Measurements from ENCODE around the gene NONO.
"Not testable (repeated sequence)": the region's sequence is repeated elsewhere in the genome, so short reads cannot be mapped to it uniquely, and the experiment has no call there.

The NONO gene

DNA sequence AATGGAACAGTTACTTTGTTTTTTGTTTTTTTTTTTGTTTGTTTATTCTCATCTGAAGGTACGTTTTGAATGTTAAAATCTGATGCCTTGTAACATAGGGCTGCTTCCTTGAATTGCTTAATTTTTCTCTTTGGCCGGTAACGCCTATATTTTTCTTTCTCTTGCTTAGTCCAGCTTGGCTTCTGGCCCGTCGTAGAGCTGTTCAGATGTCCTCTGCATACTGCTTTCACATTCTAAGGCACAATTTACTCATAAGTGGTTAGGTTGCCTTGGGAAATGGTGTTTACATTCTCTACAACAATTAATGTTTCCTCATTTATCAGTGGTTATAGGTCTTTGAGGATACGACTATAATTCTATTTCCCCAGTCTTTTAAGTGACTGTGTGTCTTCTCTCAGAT lies 7.9 kb downstream of the NONO start:
- no peak for DNase-seq

DNA sequence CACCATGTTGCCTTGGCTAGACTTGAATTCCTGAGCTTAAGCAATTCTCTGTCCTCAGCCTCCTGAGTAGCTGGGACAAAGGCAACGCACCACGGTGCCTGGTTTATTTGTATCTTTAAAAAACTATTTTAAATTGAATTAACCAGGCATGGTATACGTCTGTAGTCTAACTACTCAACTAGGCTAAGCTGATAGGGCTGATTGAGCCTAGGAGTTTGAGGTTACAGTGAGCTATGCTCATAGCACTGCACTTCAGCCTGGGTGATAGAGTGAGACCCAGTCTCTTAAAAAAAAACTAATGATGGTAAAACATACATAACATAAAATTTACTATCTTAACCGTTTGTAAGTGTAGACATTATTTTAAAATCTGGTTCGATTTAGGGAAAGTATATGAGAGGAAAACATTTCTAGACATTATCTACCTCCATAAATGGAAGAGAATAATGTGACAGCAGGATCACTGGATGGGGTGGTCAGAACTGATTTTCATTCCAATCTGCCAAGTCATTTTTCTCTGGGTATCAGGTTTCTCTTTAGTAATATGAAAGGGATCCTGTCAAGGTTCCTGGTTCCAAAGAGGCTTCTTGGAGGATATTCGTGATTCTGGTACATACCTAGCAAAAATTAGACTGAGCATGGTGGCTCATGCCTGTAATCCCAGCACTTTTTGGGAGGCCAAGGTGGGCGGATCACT lies 9.4 kb downstream of the NONO start:
- DNase-seq = no peak

DNA sequence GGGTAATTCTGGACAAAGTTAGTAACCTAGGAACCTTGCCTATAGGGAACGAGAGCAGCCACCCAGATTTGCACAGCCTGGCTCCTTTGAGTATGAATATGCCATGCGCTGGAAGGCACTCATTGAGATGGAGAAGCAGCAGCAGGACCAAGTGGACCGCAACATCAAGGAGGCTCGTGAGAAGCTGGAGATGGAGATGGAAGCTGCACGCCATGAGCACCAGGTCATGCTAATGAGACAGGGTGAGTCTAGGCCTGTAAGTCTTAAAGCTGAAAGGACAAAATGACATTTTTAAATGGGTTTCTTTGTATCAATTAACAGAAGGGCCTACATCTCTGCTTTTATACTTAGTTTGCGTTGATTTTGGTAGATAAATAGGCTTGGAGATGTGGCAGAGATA lies 13.4 kb downstream of the NONO start:
- DNase-seq = no peak

- no peak for DNase-seq
Observed at GRCh38 chrX:71298119-71298518, 14.7 kb downstream of the NONO start.

DNA sequence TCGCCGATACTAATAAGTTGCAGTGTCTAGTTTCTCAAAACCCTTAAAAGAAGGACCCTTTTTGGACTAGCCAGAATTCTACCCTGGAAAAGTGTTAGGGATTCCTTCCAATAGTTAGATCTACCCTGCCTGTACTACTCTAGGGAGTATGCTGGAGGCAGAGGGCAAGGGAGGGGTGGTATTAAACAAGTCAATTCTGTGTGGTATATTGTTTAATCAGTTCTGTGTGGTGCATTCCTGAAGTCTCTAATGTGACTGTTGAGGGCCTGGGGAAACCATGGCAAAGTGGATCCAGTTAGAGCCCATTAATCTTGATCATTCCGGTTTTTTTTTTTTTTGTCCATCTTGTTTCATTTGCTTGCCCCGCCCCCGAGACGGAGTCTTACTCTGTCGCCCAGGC lies 16.6 kb downstream of the NONO start:
- not testable (repeated sequence) for DNase-seq

DNA sequence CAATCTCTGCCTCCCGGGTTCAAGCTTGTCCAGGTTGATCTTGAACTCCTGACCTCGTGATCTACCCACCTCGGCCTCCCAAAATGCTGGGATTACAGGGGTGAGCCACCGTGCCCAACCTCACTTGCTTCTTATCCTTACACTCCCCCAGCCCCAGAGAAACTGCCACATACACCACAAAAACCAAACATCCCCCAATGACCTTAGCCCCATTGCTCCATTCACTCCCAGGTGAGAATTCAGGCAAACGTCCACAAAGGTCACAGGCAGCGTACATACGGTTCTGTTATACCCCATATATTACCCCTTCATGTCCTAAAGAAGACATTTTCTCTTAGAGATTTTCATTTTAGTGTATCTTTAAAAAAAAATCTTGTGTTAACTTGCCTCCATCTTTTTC lies 17.1 kb downstream of the NONO start:
- DNase-seq = not testable (repeated sequence)

- DNase-seq = no peak
Observed at GRCh38 chrX:71301195-71301924, 17.9 kb downstream of the NONO start, which contains the start of gene ITGB1BP2. Gene ITGB1BP2, plus strand, starts transcription at chrX:71301750. Its CDS starts 57 bp downstream, at chrX:71301807.

- DNase-seq = no peak
Observed at GRCh38 chrX:71302461-71303213, 19.2 kb downstream of the NONO start.

GRCh38 chrX:71304561-71304960 lies 21.1 kb downstream of the NONO start:
- no peak for DNase-seq

GRCh38 chrX:71315917-71316316 lies 32.5 kb downstream of the NONO start:
- DNase-seq = no peak

GRCh38 chrX:71316959-71317358 lies 33.5 kb downstream of the NONO start:
- not testable (repeated sequence) for DNase-seq

DNA sequence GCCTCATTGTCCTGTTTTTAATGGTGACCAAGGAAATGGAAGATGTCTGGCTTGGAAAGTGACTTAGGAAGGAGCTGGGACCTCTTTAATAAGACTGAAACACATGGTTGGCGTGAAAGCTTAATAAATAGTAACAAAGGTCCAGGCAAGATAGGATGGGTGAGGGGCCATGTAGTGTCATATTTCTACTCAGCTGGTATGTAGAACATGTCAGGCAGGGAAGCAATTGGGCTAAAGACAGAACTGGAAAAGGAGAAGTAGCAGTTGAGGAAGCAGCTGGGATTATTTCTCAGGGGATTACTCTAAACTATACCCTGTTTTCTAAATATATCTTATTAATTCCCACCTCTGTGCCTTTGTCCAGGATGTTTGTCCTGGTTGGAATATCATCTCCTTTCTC lies 36.7 kb downstream of the NONO start:
- no peak for DNase-seq

DNA sequence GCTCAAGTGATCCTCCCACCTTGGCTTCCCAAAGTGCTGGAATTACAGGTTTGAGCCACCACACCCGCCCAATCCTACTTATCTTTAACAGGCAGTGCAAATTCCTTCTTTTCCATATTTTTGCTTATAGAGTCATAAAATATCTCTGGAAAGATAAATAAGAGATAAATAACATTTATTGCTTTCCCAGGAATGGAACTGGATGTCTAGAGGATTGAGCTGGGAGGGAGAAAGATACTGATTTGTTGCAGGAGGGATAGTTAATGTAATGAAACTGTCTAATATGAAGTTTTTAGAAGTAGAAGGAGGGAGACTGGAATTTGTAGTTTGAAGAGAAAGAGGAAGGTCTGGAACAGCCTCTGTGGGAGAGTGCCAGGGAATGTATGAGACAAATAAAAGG lies 38.3 kb downstream of the NONO start:
- no peak for DNase-seq

- not testable (repeated sequence) for DNase-seq
Observed at GRCh38 chrX:71324452-71324851, 41.0 kb downstream of the NONO start.

GRCh38 chrX:71326394-71326793 lies 43.0 kb downstream of the NONO start:
- DNase-seq = no peak

DNA sequence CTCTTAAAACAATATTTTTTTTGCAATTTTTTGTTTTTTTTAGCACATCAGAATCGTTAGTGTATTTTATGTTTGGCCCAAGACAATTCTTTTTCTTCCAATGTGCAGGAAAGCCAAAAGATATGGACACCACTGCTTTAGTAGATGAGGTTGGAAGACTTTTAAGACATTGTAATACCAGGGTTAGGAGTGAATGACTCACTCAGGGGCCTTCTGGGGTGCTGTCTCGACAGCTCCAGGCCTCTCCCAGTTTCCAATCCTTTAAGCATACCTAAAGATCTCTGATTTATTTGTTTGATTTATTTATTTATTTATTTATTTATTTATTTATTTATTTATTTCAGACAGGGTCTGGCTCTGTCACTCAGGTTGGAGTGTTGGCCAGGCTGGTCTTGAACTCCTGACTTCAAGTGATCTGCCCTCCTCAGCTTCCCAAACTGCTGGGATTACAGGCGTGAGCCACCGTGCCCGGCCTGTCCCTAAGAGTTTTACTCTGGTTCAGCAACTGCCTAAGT lies 65.8 kb downstream of the NONO start:
- DNase-seq = not testable (repeated sequence)

DNA sequence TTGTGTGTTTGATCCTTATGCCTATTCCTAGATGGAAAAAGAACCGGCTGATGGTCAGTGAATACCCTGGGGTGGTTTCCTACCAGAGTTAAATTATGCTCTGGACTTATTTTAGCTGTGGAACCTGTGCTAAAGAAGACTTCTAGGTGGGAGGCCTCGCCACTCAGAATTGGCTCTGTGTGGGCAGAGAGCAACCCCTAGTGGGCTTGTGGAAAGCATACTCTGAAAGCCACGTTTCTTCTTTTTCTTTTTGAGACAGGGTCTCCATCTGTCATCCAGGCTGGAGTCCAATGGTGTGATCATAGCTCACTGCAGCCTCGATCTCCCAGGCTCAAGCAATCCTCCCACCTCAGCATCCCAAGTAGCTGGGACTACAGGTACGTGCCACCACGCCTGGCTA lies 66.4 kb downstream of the NONO start:
- not testable (repeated sequence) for DNase-seq
